Esophagus muscularis mucosa (tissue), 3 donors: ENCODE measurements around the gene FTO.

Experiments
- CTCF ChIP-seq, 3 experiments: fragments of 200-600 bp in 2 of 3; fragments of 450-650 bp in 1 of 3; sonication (generic) in 2 of 3; IDR thresholded peaks; one replicate each; pipeline ENCODE4 v1.5.1; 2017 to 2019; ENCODE audit warnings: antibody characterized with exemption in 3 of 3, mild to moderate bottlenecking in 2 of 3, moderate library complexity in 1 of 3
- POLR2A ChIP-seq: fragments of 450-650 bp; IDR thresholded peaks from one replicate; pipeline ENCODE4 v1.6.1; 2017; ENCODE audit warnings: antibody characterized with exemption, moderate library complexity, mild to moderate bottlenecking, low read depth
- POLR2AphosphoS5 ChIP-seq, 2 donors: sonication (generic); formaldehyde crosslinking; IDR thresholded peaks; one replicate each; pipeline ENCODE4 v1.6.1; 2017; ENCODE audit warnings: antibody characterized with exemption in 2 of 2

DNA sequence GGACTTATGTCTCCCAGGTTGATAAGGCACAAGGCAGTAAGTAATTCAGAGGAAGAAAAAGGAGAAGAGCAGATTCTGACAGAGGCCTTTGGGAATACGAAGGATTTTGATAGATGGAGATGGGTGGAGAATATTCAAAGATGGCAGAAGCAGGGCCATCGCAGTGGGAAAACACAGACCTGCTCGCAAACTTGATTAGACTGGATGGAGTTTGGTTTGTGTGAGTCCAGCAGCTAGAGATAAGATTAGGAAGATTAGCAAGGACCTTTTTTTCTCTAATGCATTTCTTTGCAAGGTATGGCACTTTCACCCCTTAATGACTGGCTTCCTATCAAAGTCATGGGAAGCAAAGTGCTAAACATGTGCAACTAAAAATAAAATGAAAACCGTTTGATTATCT, 196.7 kb downstream of the FTO start:
- TF ChIP-seq CTCF (IDR thresholded peaks at IDR 0.05): no peak
- no peak for TF ChIP-seq POLR2A
- no peak for TF ChIP-seq POLR2AphosphoS5 (IDR thresholded peaks at IDR 0.05)
